HepG2 (cell line): ENCODE measurements around the gene PSAP.

ENCODE experiments used
- EZH2 ChIP-seq: conservative IDR thresholded peaks from 2 replicates; pipeline ENCODE4 v1.6.1; 2012; ENCODE audit warnings: mild to moderate bottlenecking, low read depth, low read length, moderate library complexity
- ZNF354B ChIP-seq: sonication (generic); formaldehyde crosslinking; IDR thresholded peaks from 2 replicates; pipeline ENCODE4 v1.8.0; 2022; ENCODE audit warnings: mild to moderate bottlenecking, missing genetic modification reagents
- ZNF577 ChIP-seq: sonication (generic); formaldehyde crosslinking; IDR thresholded peaks from 2 replicates; pipeline ENCODE4 v1.4.0; 2020; ENCODE audit warnings: mild to moderate bottlenecking, low read depth, missing genetic modification reagents, borderline replicate concordance
- ZSCAN25 ChIP-seq: sonication (generic); formaldehyde crosslinking; IDR thresholded peaks from 2 replicates; pipeline ENCODE4 v1.8.0; 2022; ENCODE audit warnings: mild to moderate bottlenecking, missing genetic modification reagents
- TF ChIP-seq, protein P1 (sequence below): sonication (generic); formaldehyde crosslinking; IDR thresholded peaks from 2 replicates; pipeline ENCODE4 v1.5.0; 2020; ENCODE audit warnings: mild to moderate bottlenecking, missing genetic modification reagents, moderate library complexity
- TF ChIP-seq, protein P2 (sequence below): sonication (generic); formaldehyde crosslinking; IDR thresholded peaks from 2 replicates; pipeline ENCODE4 v1.4.0; 2020; ENCODE audit warnings: mild to moderate bottlenecking, missing genetic modification reagents

DNA sequence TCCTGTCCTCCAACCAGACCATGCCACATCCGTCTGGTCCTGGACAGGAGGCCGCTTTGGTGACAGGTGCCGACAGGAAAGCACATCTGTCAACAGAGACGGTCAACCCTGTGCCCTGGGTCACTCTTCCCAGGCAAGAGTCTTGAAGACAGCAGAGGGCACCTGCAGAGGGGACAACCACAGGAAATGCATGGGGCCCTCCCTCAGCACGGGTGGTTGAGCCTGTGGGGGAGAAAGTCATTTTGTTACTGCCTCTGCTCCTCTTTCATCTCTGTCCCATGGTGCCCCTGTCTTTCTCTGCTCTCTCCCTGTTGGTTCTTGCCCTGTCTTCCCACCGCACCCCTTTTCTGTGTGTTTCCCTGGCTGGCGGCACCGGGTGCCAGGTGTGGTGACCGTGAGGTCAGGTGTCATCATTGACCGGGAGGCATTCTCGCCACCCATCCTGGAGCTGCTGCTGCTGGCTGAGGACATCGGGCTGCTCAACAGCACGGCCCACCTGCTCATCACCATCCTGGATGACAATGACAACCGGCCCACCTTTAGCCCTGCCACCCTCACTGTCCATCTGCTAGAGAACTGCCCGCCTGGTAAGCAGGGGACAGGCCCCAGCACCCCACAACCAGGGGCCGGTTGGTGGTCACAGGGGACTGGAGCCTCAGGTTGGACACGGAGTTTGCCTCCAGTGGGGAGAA lies 60.2 kb downstream of the PSAP start:
- TF ChIP-seq, protein P1, sequence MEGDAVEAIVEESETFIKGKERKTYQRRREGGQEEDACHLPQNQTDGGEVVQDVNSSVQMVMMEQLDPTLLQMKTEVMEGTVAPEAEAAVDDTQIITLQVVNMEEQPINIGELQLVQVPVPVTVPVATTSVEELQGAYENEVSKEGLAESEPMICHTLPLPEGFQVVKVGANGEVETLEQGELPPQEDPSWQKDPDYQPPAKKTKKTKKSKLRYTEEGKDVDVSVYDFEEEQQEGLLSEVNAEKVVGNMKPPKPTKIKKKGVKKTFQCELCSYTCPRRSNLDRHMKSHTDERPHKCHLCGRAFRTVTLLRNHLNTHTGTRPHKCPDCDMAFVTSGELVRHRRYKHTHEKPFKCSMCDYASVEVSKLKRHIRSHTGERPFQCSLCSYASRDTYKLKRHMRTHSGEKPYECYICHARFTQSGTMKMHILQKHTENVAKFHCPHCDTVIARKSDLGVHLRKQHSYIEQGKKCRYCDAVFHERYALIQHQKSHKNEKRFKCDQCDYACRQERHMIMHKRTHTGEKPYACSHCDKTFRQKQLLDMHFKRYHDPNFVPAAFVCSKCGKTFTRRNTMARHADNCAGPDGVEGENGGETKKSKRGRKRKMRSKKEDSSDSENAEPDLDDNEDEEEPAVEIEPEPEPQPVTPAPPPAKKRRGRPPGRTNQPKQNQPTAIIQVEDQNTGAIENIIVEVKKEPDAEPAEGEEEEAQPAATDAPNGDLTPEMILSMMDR (CRISPR knock-in tag) = no peak
- TF ChIP-seq, protein P2, sequence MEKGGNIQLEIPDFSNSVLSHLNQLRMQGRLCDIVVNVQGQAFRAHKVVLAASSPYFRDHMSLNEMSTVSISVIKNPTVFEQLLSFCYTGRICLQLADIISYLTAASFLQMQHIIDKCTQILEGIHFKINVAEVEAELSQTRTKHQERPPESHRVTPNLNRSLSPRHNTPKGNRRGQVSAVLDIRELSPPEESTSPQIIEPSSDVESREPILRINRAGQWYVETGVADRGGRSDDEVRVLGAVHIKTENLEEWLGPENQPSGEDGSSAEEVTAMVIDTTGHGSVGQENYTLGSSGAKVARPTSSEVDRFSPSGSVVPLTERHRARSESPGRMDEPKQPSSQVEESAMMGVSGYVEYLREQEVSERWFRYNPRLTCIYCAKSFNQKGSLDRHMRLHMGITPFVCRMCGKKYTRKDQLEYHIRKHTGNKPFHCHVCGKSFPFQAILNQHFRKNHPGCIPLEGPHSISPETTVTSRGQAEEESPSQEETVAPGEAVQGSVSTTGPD (CRISPR knock-in tag) = no peak
- TF ChIP-seq ZNF354B (CRISPR knock-in tag) (no peak), EZH2 (no peak), ZNF577 (no peak), ZSCAN25 (CRISPR knock-in tag) (no peak)
